Immature natural killer cell (primary cell): Measurements from ENCODE around the gene DISC1. TPM values are rescaled to one million over a fixed set of nuclear protein-coding genes. Genes with fewer than 3 reads are reported as not detected.

ENCODE experiments used
- DNase-seq, 3 donors: peaks; one replicate each; pipeline ENCODE4 v3.0.0; 2022; ENCODE audit warnings: mixed read lengths in 1 of 3
- H3K27ac Mint-ChIP-seq, 6 donors: one replicate each; pipeline ENCODE4 v1.8.0; 2020; ENCODE audit warnings: mixed read lengths in 6 of 6, mild to moderate bottlenecking in 5 of 6, inconsistent platforms in 4 of 6, moderate library complexity in 3 of 6
- H3K27me3 Mint-ChIP-seq, 3 donors: one replicate each; pipeline ENCODE4 v1.8.0; 2020 to 2021; ENCODE audit warnings: low read depth in 3 of 3, mild to moderate bottlenecking in 3 of 3, mixed read lengths in 3 of 3, moderate library complexity in 3 of 3, inconsistent platforms in 1 of 3
- H3K36me3 Mint-ChIP-seq, 3 donors: one replicate each; pipeline ENCODE4 v1.8.0; 2020; ENCODE audit warnings: mixed read lengths in 3 of 3, inconsistent platforms in 2 of 3, mild to moderate bottlenecking in 2 of 3
- H3K4me1 Mint-ChIP-seq, 2 donors: one replicate each; pipeline ENCODE4 v1.8.0; 2020; ENCODE audit warnings: inconsistent platforms in 2 of 2, mild to moderate bottlenecking in 2 of 2, mixed read lengths in 2 of 2, moderate library complexity in 1 of 2
- H3K4me3 Mint-ChIP-seq, 5 donors: one replicate each; pipeline ENCODE4 v1.8.0; 2020; ENCODE audit warnings: mild to moderate bottlenecking in 5 of 5, mixed read lengths in 5 of 5, inconsistent platforms in 3 of 5, moderate library complexity in 3 of 5
- H3K9me3 Mint-ChIP-seq, 6 donors: one replicate each; pipeline ENCODE4 v1.8.0; 2020; ENCODE audit warnings: mild to moderate bottlenecking in 6 of 6, mixed read lengths in 6 of 6, inconsistent platforms in 4 of 6, moderate library complexity in 3 of 6
- polyA plus RNA-seq, 3 donors: library from polyadenylated mRNA; unstranded; fragments of 300-500 nt; fragmentation: Illumina TruSeq; gene quantifications; one replicate each; pipeline ENCODE4 v1.2.3, GENCODE V29; 2021

DISC1 gene
- polyA plus RNA-seq, 3 donors from 2014 or later = 1.1 to 1.3 TPM; not detected in 1

DNA sequence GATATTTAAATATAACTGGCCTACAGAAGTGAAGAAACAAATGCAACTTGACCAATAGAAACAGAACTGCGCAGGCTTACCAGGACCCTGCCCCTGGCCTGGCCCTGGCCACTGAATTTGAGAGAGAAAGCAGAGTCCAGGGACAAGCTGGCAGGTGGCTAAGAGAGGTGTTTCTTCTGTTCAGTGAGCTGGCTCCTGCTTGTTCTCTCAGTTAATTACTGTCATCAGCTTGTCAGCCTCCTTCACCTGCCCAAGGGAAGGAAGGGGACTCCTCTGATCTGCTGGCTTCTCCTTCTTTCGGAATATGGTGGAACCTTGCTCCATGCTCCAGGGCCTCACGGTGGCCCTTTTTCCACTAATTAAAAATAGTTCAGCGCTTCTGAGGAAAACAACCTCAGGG, 388.4 kb downstream of the DISC1 start:
- H3K9me3 Mint-ChIP-seq = no peaks in the 10 kb centered on the region
- H3K27ac Mint-ChIP-seq = no peak overlapping the region
- no peak overlapping the region for H3K4me3 Mint-ChIP-seq
- no peak for DNase-seq
- peaks cover 0 to 2% (median 0%) of the 10 kb centered on the region in 3 donors for H3K27me3 Mint-ChIP-seq
- H3K36me3 Mint-ChIP-seq = peaks cover 0 to 3% (median 0%) of the 10 kb centered on the region in 3 donors
- no peaks in the 10 kb centered on the region for H3K4me1 Mint-ChIP-seq

DNA sequence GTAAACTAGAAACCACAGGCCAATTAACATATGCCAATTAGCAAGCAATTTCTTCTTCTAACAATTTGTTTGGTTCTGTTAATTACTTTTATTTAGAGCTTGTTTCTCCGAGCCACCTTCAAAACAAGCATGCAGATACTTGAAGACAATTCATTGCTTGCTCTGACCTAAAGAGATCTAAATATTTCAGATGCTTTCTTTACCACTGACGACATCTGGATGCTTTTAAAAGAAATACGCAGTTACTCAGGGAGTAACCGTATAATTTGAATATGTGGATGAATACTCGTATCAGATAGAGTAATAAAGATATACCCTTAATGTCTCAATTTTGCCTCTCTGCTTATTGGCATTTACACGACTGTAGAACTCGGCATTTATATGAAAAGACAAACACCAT, 390.0 kb downstream of the DISC1 start:
- Mint-ChIP-seq H3K36me3 (peaks cover 0 to 3% (median 0%) of the 10 kb centered on the region in 3 donors), H3K9me3 (no peaks in the 10 kb centered on the region), H3K27ac (no peak overlapping the region)

DNA sequence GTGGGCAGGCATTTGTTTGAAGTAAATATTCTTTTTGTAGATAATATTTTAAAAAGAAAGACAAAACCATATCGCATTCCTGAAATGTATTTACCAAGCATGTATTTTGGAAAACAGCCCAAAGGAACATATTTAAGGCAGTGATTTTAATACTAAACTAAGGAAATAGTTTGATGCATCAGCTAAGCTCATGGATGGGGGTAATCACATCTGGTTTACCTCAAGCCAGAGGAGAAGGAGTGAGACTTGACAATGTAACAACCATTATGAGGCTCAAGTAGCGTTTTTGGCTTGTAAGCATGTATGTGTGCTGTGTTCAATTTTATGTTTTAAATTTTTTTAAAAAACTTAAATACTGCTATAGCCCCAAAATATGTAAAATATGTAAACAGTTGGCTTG, 390.5 kb downstream of the DISC1 start:
- Mint-ChIP-seq H3K27me3 (peaks cover 0 to 2% (median 0%) of the 10 kb centered on the region in 3 donors), H3K9me3 (no peaks in the 10 kb centered on the region), H3K4me1 (no peaks in the 10 kb centered on the region), H3K36me3 (no peaks in the 10 kb centered on the region), H3K4me3 (no peak overlapping the region), H3K27ac (no peak overlapping the region)
- DNase-seq = no peak

More for the DNA sequence above, 390.0 kb downstream of the DISC1 start:
- H3K27me3 Mint-ChIP-seq = peaks cover 0 to 2% (median 0%) of the 10 kb centered on the region in 3 donors
- no peak for DNase-seq
- H3K4me3 Mint-ChIP-seq = no peak overlapping the region
- no peaks in the 10 kb centered on the region for H3K4me1 Mint-ChIP-seq

DNA sequence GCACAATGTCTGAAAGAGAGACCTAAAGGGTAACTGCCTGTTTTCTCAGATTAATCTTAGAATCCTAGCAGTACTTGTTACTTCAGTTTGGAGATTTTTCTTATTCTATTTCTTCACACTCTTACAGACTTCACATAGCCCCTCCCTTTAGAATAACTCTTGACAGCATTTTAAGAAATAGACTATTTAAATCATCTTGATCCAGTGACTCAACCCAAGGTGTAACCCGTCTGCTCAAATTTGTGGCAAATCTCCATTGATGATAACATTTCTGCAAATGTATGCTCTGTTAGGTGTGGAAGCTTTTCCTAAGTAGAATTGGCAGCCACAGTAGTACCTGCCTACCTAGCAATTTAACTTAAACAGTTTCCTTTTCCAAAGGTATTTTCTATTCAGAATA, 391.2 kb downstream of the DISC1 start:
- H3K4me1 Mint-ChIP-seq = no peaks in the 10 kb centered on the region
- no peak overlapping the region for H3K27ac Mint-ChIP-seq
- no peak overlapping the region for H3K4me3 Mint-ChIP-seq
- no peak for DNase-seq
- H3K27me3 Mint-ChIP-seq = peaks cover 0 to 2% (median 0%) of the 10 kb centered on the region in 3 donors
- no peaks in the 10 kb centered on the region for H3K9me3 Mint-ChIP-seq
- H3K36me3 Mint-ChIP-seq = no peaks in the 10 kb centered on the region

DNA sequence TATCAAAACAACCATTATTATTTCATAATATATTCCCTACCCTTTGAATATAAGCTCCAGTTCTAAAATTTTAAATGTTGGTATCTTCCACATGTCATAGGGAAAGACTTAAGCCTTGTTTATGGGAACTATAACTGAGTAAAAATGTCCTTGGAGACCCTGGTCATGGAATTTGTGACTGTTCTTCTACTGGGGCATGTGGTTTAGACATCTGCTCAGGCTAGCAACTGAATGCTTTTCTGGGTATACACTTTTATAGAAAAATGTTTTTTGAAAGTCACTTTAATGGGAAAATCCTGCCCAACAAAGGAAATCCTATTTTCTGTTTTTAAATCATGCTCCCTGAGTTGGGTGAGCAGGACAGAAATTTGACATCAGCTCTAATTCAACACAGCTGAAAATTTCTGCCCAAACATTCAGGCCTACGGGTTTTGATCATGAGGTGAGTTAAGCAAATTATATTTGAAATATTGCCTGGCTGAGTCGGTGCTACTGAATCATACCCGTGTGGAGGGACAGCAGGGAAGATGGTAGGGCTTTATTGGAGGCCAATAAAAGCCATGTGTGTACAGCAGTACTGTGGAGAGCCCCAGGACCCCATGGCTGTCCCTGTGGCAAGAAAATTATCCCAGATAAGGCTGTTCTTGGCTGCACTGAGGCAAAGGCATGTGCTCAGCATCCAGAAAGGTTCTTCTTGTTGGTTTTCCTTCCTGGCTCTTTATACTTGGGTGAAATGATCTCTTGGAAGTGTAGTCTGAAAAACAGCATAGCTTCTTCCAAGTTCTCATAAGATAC, 391.8 kb downstream of the DISC1 start:
- H3K36me3 Mint-ChIP-seq = no peaks in the 10 kb centered on the region

DNA sequence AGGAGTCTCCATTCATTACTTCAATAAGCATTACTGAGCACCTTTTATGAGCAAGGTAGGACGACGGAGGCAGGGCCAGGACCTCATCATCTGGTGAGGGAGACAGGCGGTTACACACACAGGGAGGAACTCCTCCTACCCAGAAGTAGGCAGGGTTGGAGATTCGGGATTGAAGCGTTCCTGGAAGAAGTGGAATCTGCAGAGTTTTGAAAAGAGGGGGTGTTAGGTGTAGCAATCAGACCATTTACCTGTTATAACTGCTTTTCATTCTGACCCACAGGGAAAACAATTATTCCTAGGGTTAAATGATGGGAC, 392.4 kb downstream of the DISC1 start:
- no peaks in the 10 kb centered on the region for H3K4me1 Mint-ChIP-seq

More for the DNA sequence above, 391.8 kb downstream of the DISC1 start:
- DNase-seq = no peak
- H3K27me3 Mint-ChIP-seq = peaks cover 0 to 2% (median 0%) of the 10 kb centered on the region in 3 donors
- no peaks in the 10 kb centered on the region for H3K9me3 Mint-ChIP-seq
- no peak overlapping the region for H3K27ac Mint-ChIP-seq
- H3K4me3 Mint-ChIP-seq = no peak overlapping the region
- no peaks in the 10 kb centered on the region for H3K4me1 Mint-ChIP-seq

DNA sequence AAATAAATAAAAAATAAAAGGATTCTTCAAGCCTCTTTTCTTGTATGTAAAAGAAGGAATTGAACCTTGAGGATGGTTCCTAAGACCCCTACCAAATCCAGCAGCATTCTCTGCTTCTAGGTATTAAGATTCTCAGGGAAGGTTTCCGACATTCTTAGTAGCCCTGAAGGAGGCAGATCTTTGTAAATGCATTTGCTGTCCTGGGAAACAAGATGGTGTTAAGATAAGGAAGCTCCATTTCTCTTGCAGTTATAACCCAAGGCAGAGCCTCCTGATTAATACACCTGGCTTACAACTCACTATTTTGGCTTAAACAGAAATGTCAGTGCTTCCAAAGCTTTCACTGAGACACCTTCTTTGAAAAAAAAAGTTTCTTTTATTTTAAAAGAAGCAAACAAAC, 393.8 kb downstream of the DISC1 start:
- peaks cover 0 to 2% (median 2%) of the 10 kb centered on the region in 3 donors for H3K27me3 Mint-ChIP-seq
- no peak overlapping the region for H3K27ac Mint-ChIP-seq
- H3K9me3 Mint-ChIP-seq = no peaks in the 10 kb centered on the region
- H3K4me1 Mint-ChIP-seq = no peaks in the 10 kb centered on the region
- H3K36me3 Mint-ChIP-seq = no peaks in the 10 kb centered on the region
- DNase-seq = no peak
- no peak overlapping the region for H3K4me3 Mint-ChIP-seq

More for the DNA sequence above, 392.4 kb downstream of the DISC1 start:
- H3K4me3 Mint-ChIP-seq = no peak overlapping the region
- H3K27me3 Mint-ChIP-seq = peaks cover 0 to 2% (median 0%) of the 10 kb centered on the region in 3 donors
- no peak overlapping the region for H3K27ac Mint-ChIP-seq
- no peaks in the 10 kb centered on the region for H3K36me3 Mint-ChIP-seq
- DNase-seq = no peak
- H3K9me3 Mint-ChIP-seq = no peaks in the 10 kb centered on the region

DNA sequence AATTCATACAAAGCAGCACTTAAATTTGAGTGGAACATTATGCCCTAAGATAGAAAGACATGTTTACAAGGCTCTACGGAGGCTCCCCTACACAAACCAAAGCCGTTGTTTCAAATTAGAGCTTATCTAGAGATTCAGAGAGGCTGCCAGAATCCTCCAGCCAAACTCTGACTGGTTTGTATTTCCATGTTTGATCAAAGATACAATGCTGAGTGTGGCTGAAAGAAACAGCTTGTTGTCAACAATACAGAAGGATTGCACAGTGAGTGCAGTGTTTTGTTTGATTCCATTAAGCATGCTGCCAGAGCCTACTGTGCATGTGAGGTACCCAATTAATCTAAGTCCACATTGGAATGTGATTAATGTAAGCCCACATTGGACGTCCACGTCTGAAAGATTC, 402.7 kb downstream of the DISC1 start:
- no peak overlapping the region for H3K4me3 Mint-ChIP-seq
- no peak overlapping the region for H3K27ac Mint-ChIP-seq
- H3K27me3 Mint-ChIP-seq = peaks cover 2 to 4% (median 2%) of the 10 kb centered on the region in 3 donors
- no peaks in the 10 kb centered on the region for H3K9me3 Mint-ChIP-seq
- no peak for DNase-seq
- H3K4me1 Mint-ChIP-seq = no peaks in the 10 kb centered on the region
- H3K36me3 Mint-ChIP-seq = peaks cover 0 to 8% (median 4%) of the 10 kb centered on the region in 3 donors

DNA sequence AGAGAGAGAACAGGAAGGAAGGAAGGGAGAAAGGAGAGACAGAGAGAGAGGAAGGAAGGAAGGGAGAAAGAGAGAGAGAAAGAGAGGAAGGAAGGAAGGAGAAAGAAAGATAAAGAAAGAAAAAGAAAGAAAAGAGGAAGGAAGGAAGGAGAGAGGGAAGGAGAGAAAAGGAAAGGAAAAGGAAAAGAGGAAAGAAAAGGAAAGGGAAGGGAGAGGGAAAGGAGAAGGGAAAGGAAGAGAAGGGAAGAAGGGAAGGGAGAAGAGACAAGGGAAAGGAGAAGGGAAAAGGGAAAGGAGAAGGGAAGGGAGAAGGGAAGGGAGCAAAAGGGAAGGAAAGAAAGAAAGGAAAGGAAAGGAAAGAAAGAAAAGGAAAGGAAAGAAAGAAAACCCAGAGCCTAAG, 404.6 kb downstream of the DISC1 start:
- H3K4me1 Mint-ChIP-seq = no peaks in the 10 kb centered on the region
- H3K9me3 Mint-ChIP-seq = no peaks in the 10 kb centered on the region
- H3K4me3 Mint-ChIP-seq = no peak overlapping the region
- H3K36me3 Mint-ChIP-seq = peaks cover 0 to 11% (median 4%) of the 10 kb centered on the region in 3 donors
- no peak overlapping the region for H3K27ac Mint-ChIP-seq
- H3K27me3 Mint-ChIP-seq = peaks cover 1 to 4% (median 2%) of the 10 kb centered on the region in 3 donors
- DNase-seq = no peak

DNA sequence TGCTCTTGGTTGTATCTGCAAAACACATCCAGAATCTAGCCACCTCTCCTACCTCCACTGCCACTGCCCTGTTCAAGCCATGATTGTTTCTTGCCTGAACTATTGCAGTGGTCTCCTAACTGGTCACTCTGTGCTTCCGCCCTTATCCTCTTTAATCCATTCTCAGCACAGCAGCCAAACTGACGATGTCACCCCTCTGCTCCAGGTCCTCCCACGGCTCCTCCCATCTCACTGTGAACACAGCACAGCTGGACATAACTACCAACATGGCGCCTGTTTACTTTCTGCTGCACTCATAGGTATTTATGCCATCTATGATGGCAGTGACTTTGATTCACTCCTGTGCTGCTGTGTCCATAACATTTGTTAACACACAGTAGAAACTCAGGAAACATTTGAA, 406.7 kb downstream of the DISC1 start:
- no peak for DNase-seq
- Mint-ChIP-seq H3K9me3 (no peaks in the 10 kb centered on the region), H3K36me3 (peaks cover 0 to 11% (median 4%) of the 10 kb centered on the region in 3 donors), H3K4me3 (no peak overlapping the region), H3K4me1 (no peaks in the 10 kb centered on the region), H3K27me3 (peaks cover 1 to 4% (median 2%) of the 10 kb centered on the region in 3 donors), H3K27ac (no peak overlapping the region)

DNA sequence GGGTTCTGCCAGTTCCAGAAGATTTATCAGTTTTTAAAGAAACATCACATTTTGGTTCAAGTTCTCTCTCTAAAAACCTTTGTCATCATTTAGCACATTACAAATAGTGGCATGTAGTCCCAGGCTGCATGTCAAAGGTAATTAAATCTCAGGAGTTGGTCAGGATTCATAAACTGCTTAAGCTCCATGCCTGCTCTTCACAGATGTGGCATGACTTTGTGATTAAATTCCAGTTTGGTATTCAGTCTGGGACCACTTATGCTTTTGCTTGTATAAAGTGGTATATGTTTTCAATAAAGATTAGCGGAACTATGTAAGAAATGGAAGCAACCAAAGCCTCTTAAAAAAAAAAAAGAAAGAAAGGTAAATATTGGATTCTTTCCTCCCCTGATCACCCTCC, 408.0 kb downstream of the DISC1 start:
- DNase-seq = no peak
- Mint-ChIP-seq H3K27me3 (peaks cover 0 to 4% (median 2%) of the 10 kb centered on the region in 3 donors), H3K36me3 (peaks cover 0 to 11% (median 0%) of the 10 kb centered on the region in 3 donors), H3K4me3 (no peak overlapping the region), H3K4me1 (no peaks in the 10 kb centered on the region), H3K27ac (no peak overlapping the region), H3K9me3 (no peaks in the 10 kb centered on the region)

DNA sequence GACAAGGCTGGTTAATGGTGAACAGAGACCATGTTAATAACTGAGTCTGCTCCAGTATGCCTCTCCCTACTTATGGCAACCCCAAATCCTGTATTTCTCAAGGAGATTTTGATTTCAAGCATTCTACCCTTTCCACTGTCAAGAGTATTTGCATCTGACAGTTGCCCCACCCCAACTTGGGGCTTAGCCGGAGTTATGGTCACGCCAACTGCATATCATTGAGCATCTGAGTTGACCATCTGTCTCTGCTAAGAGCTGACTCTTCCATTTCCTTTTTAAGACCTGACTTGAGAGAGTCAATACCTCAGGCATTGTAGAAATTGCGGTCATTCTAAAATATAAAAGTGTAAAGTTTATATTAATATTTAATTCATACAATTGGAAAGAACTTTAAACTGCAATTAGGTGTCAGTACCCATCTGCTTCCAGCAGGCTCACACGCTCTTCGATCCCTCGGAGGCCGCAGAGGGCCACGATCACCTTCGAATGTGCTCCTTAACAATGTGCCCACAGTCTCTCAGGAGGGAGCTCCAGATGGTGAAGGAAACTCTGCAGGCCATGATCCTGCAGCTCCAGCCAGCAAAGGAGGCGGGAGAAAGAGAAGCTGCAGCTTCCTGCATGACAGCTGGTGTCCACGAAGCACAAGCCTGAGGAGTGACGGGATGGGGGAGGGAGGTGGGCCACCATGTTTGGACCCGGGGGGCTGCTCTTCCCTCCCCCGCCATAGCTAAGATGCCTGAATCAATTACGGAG, 409.8 kb downstream of the DISC1 start:
- Mint-ChIP-seq H3K36me3 (peaks cover 0 to 11% (median 0%) of the 10 kb centered on the region in 3 donors), H3K27me3 (peaks cover 0 to 4% (median 0%) of the 10 kb centered on the region in 3 donors), H3K9me3 (no peaks in the 10 kb centered on the region), H3K4me1 (no peaks in the 10 kb centered on the region), H3K27ac (no peak overlapping the region), H3K4me3 (no peak overlapping the region)
- DNase-seq = no peak

DNA sequence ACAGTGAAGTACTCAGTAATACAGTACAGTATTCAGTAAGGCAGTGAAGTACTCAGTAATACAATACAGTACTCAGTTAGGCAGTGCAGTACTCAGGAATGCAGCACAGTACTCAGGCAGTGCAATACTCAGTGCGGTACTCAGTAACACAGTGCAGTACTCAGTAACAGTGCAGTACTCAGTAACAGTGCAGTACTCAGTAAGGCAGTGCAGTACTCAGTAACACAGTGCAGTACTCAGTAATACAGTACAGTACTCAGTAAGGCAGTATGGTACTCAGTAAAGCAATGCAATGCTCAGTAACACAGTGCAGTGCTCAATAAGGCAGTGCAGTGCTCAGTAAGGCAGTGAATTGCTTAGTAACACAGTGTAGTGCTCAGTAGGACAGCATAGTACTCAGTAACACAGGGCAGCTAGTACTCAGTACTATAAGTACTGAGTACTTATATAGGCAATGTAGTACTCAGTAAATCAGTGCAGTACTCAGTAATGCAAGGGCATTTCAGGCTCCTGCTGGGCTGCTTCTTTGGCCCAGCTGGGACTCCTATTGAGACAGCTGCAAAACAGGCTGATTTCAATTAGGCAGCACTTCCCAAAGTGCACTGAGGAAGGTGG, 411.3 kb downstream of the DISC1 start:
- Mint-ChIP-seq H3K27ac (no peak overlapping the region), H3K4me3 (no peak overlapping the region), H3K36me3 (peaks cover 0 to 11% (median 0%) of the 10 kb centered on the region in 3 donors), H3K27me3 (peaks cover 0 to 2% (median 0%) of the 10 kb centered on the region in 3 donors), H3K4me1 (no peaks in the 10 kb centered on the region), H3K9me3 (no peaks in the 10 kb centered on the region)
- no peak for DNase-seq
